Measurements from ENCODE around the gene DGKB. TPM values are rescaled to one million over a fixed set of nuclear protein-coding genes. Genes with fewer than 3 reads are reported as not detected.

The DGKB gene
- polyA plus RNA-seq, 1 donor (not counting 4 experiments of a cell fraction or from before 2014, with no cell fraction given) = 0.01 TPM

DNA sequence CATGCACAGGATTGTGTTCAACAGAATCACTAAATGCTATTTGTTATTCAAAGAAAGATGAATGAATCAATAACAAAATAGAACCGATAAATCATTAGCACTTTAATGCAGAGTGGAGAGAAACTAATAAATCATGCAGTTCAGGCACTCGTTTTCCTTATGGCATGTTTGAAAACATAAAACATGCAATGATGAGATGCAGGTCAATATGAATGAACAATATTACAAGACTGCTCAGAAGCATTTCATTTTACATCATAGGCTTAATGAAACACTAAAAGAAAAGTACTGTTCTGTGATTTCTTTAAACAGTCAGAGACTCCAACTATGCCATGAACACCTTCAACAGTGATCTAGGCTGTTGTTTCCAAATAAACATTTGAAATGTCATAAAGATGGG lies 755.0 kb downstream of the DGKB start:
- dilution Hi-C loops (cut with MboI; ENCODE audit: extremely low pct_ligation_motif_present, low sequenced_read_pairs) = no loop called here
- Histone ChIP-seq H3K9ac (ENCODE audit: control insufficient read depth, extremely low read depth, insufficient read depth, low read length) (no peak overlapping the region), H3K4me1 (ENCODE audit: control insufficient read depth, extremely low read depth, insufficient read depth, low read length) (no peaks in the 10 kb centered on the region), H3K36me3 (ENCODE audit: control insufficient read depth in 2 of 2, extremely low read depth in 1 of 2, insufficient read depth in 2 of 2, low read length in 2 of 2) (no peaks in the 10 kb centered on the region), H3K4me2 (ENCODE audit: control insufficient read depth, extremely low read depth, insufficient read depth, low read depth, low read length) (no peak overlapping the region), H3K9me3 (ENCODE audit: control insufficient read depth, low read depth, low read length) (no peaks in the 10 kb centered on the region), H3K79me2 (ENCODE audit: control insufficient read depth, insufficient read depth, low read length) (no peaks in the 10 kb centered on the region), H2AFZ (ENCODE audit: control insufficient read depth, low read length) (no peak overlapping the region), H3K9me1 (ENCODE audit: control insufficient read depth, extremely low read depth, insufficient read depth, low read length) (no peaks in the 10 kb centered on the region), H3K27ac (ENCODE audit: control insufficient read depth, insufficient read depth, low read length) (no peak overlapping the region), H3K4me3 (ENCODE audit: control insufficient read depth in 2 of 3, extremely low read depth in 1 of 3, insufficient read depth in 2 of 3, low read depth in 1 of 3, low read length in 3 of 3) (no peak overlapping the region), H4K20me1 (ENCODE audit: control insufficient read depth, extremely low read depth, insufficient read depth, low read length) (no peaks in the 10 kb centered on the region), H3K27me3 (ENCODE audit: control insufficient read depth, extremely low read depth, insufficient read depth, low read length) (no peaks in the 10 kb centered on the region)
- TF ChIP-seq, protein P1, sequence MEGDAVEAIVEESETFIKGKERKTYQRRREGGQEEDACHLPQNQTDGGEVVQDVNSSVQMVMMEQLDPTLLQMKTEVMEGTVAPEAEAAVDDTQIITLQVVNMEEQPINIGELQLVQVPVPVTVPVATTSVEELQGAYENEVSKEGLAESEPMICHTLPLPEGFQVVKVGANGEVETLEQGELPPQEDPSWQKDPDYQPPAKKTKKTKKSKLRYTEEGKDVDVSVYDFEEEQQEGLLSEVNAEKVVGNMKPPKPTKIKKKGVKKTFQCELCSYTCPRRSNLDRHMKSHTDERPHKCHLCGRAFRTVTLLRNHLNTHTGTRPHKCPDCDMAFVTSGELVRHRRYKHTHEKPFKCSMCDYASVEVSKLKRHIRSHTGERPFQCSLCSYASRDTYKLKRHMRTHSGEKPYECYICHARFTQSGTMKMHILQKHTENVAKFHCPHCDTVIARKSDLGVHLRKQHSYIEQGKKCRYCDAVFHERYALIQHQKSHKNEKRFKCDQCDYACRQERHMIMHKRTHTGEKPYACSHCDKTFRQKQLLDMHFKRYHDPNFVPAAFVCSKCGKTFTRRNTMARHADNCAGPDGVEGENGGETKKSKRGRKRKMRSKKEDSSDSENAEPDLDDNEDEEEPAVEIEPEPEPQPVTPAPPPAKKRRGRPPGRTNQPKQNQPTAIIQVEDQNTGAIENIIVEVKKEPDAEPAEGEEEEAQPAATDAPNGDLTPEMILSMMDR (optimal IDR thresholded peaks at IDR 0.05 in 1 of 3, IDR thresholded peaks at IDR 0.05 in 1 of 3, conservative IDR thresholded peaks at IDR 0.05 in 1 of 3; ENCODE audit: extremely low read depth in 1 of 3, insufficient read depth in 2 of 3, low read length in 3 of 3) = no peak
- no peak for TF ChIP-seq EZH2 (IDR thresholded peaks at IDR 0.05; ENCODE audit: low read length)
- FAIRE-seq = no peak
- no peak for DNase-seq (ENCODE audit: low read depth, low spot score)

DNA sequence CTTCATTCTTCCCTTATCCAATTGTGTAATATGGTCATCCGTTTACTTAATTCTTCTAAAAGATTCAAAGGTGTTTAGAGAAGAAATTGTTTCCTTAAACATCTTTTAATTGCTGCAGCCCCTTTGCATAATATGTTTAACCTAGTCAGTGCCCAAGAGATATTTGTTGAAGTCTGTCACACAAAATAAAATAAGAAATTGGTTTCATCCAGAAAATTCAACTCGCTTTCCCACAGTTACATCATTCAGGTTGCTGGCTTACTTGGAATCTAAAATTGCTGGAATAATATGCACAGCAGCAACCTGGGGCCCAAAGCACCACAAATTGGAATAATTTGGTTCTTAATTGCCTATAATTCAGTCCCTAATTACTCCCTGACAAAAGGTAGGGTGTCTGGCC lies 758.0 kb downstream of the DGKB start:
- Histone ChIP-seq H3K79me2 (ENCODE audit: control insufficient read depth, insufficient read depth, low read length) (no peaks in the 10 kb centered on the region), H3K27ac (ENCODE audit: control insufficient read depth, insufficient read depth, low read length) (no peak overlapping the region), H2AFZ (ENCODE audit: control insufficient read depth, low read length) (no peak overlapping the region), H3K9me1 (ENCODE audit: control insufficient read depth, extremely low read depth, insufficient read depth, low read length) (no peaks in the 10 kb centered on the region), H3K36me3 (ENCODE audit: control insufficient read depth in 2 of 2, extremely low read depth in 1 of 2, insufficient read depth in 2 of 2, low read length in 2 of 2) (no peaks in the 10 kb centered on the region), H3K27me3 (ENCODE audit: control insufficient read depth, extremely low read depth, insufficient read depth, low read length) (no peaks in the 10 kb centered on the region), H3K9me3 (ENCODE audit: control insufficient read depth, low read depth, low read length) (no peaks in the 10 kb centered on the region), H3K4me1 (ENCODE audit: control insufficient read depth, extremely low read depth, insufficient read depth, low read length) (no peaks in the 10 kb centered on the region), H3K4me2 (ENCODE audit: control insufficient read depth, extremely low read depth, insufficient read depth, low read depth, low read length) (no peak overlapping the region), H3K4me3 (ENCODE audit: control insufficient read depth in 2 of 3, extremely low read depth in 1 of 3, insufficient read depth in 2 of 3, low read depth in 1 of 3, low read length in 3 of 3) (no peak overlapping the region), H4K20me1 (ENCODE audit: control insufficient read depth, extremely low read depth, insufficient read depth, low read length) (no peaks in the 10 kb centered on the region), H3K9ac (ENCODE audit: control insufficient read depth, extremely low read depth, insufficient read depth, low read length) (no peak overlapping the region)
- dilution Hi-C loops (cut with MboI; ENCODE audit: extremely low pct_ligation_motif_present, low sequenced_read_pairs) = no loop called here
- DNase-seq (ENCODE audit: low read depth, low spot score) (no peak), FAIRE-seq (no peak)
- no peak for TF ChIP-seq EZH2 (IDR thresholded peaks at IDR 0.05; ENCODE audit: low read length)
- TF ChIP-seq, protein P1 (optimal IDR thresholded peaks at IDR 0.05 in 1 of 3, IDR thresholded peaks at IDR 0.05 in 1 of 3, conservative IDR thresholded peaks at IDR 0.05 in 1 of 3; ENCODE audit: extremely low read depth in 1 of 3, insufficient read depth in 2 of 3, low read length in 3 of 3) = no peak

All from keratinocyte (primary cell).